ENCODE measurements around the gene MICU1.
"Not testable (repeated sequence)": the region's sequence is repeated elsewhere in the genome, so short reads cannot be mapped to it uniquely, and the experiment has no call there.

MICU1 gene

DNA sequence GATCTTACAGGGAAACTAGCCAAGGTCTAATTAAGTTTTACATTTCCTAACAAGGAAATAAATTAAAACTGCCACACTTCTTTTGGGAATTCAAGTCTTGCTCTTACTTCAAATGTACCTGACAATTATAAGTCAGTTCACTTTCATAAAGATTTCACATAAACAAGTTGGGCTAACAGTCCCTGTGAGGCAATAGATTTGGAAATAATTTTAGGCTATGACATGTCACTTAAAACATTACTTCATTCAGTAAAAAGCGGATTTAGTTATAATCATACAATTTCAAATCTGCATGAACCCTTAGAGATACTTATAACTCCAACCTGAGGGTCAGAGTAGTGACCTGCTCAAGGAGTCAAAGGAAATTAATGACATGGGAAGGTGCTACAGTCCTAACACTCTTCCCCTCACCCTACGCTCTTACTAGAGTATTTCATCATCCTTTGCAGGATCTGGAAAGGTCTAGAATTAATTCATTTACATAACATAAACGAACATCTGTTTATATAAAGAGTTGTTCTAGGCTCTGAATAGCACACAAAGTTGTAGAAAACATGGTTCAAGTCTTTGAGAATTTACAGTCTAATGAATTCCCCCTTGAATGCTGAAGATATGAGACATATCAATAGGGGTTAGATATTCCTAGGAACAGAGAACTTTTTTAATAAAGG is 238.8 kb downstream of the MICU1 start:
- DNase-seq (ENCODE audit: low read depth): no peak

DNA sequence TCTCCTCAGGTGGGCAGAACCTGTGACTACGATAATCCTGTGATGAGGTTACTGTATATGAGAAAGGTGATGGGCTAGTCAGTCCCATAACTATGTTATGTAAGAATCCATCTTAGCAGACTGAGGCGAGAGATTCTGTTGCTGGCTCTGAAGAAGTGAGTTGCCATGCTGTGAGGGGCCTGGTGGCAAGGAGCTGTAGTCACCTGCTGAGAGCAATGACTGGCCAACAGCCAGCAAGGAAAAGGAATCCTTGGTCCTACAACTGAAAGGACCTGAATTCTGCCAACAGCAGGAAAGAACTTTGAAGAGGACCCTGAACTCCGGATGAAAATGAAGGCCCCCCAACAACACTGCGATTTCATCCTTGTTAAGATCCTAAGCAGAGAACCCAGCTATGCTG is 240.2 kb downstream of the MICU1 start:
- no peak for DNase-seq (ENCODE audit: low read depth)

DNA sequence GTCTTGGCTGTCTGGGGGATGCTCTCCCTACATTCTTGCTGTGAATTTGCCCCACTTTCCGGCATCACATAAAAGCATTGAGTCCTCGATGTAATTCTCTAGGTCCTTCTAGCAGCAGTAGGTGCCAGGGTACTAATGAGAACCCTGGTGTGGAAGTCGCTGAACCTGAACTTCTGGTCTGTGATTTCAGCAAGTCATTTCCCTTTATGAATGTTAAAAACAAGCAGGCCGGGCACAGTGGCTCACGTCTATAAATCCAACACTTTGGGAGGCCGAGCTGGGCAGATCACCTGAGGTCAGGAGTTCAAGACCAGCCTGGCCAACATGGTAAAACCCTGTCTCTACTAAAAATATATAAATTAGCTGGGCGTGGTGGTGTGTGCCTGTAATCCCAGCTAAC is 240.9 kb downstream of the MICU1 start:
- DNase-seq (ENCODE audit: low read depth): not testable (repeated sequence)

DNA sequence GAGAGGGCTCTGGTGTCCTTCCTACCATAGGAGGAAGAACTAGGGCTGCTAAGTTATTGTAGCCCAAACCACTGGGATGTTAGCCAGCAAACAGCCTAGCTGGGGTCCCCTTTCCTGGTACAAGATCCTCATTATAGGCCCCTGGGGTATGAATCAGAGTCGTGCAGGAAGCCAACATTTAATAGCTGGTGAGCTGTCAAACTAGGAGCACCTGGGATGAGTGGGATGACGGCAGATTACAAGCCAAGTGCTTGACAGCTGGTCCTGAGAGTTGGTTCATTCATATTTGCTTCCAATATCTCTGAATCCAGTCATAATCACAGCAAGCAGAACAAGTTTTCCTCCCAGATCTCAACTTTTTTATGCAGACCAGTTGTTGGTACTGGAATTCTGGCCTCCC is 246.1 kb downstream of the MICU1 start:
- DNase-seq (ENCODE audit: low read depth): no peak

DNA sequence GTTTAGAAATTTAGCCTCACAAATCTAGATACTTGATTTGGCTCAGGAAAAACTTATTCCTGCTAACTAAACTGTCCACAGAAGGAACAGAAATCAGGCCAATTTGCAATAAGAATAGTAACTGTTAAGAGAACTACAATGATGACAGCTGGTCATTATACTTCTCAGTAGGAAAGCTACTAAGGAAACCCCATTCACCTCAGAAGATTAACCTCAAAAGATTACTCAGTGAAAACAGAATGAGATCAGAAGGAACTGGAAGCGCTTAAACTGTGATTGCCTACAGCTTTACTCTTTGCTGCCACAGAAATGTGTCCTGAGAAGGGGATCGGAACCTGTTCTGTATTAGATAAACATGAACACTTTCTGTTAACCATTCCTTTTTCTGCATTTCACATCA is 246.8 kb downstream of the MICU1 start:
- no peak for DNase-seq (ENCODE audit: low read depth)

DNA sequence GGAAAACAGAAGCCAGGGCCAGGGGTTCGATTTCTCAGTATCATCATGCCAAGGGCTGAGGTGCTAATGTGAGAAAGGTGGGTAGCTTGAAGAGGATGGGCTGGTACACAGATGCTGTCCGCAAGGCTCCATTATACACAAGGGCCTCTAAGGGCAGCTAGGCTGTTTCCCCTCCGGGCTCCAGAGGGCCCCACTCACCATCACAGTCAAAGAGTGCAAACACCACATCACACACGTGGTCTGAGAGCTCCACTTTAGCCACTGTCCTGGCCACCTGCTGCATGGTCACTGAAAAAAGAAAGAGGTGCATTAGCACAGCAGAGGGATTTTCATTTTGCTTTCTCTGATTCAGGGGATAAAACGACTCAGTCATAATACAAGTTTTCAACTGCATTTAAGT is 250.3 kb downstream of the MICU1 start:
- no peak for DNase-seq (ENCODE audit: low read depth)

DNA sequence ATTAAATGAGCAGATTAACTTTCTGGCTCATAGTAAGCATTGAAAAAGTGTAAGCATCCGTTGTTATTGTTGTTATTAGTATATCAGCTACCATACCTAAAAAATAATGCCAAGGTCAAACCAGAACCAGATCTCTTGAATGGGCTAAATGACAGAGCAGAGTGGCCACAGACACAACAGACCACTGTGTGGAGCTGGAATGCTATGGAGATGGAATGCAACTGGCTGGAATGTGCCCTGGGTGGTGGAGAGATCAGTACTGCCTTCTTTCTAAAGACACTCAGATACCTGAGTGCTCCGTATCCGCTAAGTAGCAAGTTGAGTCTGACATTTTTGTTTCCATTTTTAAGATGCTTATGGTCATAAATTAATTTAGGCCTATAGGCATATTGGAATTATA is 250.7 kb downstream of the MICU1 start:
- no peak for DNase-seq (ENCODE audit: low read depth)

DNA sequence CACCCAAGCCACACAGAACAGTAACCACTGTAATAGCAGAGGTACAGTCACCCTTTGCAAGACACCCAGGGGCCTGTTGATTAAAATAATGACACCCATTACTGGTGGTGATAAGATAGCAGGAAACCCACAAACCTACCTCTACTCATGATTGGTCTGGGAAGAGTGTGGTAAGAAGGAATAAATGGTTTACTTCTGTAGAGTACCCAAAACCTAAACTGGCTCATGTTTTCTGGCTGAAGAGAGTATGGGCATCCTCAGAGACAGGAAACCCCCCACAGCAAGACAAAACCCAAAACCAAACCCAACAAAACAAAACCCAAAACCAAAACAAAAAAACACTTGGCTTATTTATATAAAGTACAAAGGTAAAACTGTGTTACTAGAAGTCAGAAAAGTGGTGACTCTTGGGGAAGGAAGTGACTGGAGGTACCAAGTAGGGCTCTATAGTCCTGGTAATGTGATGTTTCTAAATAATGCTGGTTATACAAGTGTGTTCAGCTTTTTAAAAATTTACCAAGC is 255.6 kb downstream of the MICU1 start:
- DNase-seq (ENCODE audit: low read depth): no peak

DNA sequence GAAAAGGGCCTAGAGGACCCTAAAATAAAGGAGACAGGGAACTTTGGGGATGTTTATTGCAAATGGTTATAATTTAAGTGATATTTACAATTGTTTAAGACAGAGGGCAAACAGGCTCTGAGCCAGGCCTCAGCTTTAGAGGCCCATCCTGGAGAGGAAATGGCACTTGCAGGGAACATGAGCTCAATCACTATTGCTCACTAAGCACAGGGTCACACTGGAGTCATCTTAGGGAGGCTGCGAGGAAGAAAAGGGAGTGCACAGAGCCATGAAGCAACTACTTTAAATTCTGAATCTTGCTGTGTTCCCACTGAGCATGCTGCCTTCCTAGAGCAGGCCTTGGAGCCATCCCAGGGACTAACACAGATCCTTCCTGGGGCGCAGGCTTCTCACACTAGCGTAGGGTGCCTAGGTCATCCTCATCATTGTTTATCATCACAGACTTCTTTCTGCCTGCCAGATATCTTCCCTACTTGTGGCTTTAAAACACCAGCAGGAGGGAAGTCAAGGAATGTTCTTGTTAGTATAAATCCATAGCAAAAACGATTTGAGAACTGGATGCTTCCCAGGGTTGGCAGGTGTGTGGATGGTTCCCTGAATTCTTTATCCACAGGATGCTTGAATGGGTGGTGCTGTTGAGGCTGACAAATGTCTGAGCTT is 258.4 kb downstream of the MICU1 start:
- no peak for DNase-seq (ENCODE audit: low read depth)

DNA sequence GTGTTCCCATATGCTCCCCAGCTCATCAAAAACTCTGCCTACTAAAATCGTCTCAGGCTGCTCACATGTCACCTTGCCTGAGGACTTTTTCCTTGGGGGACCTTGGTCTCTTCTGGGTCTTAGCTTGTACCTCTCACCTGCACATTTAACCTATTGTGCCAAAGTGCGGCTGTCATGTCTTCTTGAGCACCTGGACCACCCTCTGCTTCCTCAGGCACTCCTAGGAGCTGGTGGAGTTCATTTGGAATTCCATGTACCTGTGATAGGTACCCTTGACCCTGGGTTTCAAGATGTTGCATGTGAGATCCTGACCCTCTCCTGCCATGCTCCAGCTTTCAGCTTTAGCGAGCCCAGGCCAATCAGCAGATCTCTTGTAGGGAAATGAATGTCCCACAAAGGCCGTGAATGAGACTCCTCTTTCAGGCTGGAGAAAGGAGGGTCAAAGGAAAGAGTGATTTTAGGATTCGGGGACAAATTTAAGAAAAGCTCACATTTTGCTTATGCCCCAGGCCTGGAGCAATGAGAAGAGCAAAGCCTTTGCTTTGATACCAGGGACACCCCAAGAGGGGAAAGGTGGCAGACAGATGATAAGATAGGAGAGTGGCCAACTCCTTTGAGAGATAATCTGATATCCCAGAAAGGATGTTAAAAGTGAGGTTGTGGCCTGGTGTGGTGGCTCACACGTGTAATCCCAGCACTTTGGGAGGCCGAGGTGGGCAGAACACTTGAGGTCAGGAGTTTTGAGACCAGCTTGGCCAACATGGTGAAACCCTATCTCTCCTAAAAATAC is 260.6 kb downstream of the MICU1 start:
- DNase-seq (ENCODE audit: low read depth): no peak

DNA sequence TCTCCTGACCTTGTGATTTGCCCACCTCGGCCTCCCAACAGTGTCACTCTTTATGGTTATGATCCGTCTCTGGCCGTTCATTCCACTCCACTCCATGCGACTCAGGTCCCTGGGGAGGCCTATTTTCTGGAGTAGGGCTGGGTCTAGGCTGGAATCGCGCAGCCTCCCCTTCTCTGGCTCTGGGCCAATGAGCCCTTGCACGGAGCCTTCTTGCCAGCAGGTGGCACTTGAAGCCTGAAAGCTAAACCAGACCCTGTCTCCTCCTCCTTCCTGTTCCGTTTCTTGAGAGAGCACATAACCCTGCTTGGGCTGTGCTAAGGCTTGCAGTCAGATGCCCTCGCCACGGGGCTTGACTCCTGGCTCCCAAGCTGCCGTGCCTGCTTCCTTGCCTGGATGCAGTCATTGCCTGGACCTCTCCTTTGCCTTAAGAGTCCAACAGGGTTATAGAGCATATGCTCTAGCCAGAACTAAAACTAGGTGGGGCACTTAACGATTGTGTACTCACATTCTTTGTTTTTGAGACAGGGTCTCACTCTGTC is 261.6 kb downstream of the MICU1 start:
- peak; percentile 92 for DNase-seq (ENCODE audit: low read depth)

DNA sequence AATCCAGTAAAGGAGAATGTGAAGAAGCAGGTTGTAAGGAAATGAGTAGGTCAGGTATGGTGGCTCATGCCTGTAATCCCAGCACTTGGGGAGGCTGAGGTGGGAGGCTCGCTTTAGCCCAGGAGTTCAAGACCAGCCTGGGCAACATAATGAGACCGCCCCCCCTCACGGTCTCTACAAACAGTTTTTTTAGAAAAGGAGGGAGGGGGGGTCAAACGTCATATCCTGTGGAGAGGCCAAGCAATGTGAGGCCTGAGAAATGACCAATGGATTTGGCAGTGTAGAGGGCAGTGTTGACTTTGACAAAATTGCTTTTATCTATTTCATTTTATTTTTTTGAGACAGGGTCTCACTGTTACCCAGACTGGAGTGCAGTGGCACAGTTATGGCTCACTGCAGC is 268.9 kb downstream of the MICU1 start:
- no peak for DNase-seq (ENCODE audit: low read depth)

DNA sequence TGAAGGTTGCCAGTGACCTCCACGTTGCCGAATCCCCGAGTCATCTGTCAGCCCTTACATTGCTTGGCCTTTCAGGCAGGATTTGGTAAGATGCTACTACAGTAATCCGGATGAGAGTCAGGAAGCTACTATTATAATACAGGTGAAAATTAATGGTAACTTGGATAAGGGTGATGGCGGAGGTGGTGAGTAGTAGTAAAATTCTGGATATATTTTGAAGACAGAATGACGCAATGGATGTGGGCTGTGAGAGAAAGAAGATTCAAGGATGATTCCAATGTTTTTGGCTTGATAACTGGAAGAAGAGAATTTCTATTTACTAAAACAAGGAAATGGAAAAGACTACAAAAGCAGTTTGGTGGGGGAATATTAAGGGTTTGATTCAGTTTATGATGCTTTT is 269.8 kb downstream of the MICU1 start:
- DNase-seq (ENCODE audit: low read depth): no peak

DNA sequence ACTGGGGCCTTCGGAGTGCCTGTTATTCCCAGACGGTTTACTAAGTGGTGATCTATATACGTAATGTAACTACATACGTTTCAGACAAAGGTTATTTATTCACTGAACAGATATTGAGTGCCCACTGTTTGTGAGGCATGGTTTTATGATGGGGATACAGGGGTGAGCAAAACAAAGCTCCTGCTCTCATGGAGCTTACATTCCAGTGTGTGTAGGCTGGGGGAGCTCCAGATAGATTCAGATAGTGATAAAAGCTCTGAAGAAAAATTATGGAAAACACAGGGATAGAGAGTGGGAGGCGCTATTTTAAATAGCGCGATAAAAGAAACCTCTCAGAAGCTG is 270.7 kb downstream of the MICU1 start:
- DNase-seq (ENCODE audit: low read depth): no peak

DNA sequence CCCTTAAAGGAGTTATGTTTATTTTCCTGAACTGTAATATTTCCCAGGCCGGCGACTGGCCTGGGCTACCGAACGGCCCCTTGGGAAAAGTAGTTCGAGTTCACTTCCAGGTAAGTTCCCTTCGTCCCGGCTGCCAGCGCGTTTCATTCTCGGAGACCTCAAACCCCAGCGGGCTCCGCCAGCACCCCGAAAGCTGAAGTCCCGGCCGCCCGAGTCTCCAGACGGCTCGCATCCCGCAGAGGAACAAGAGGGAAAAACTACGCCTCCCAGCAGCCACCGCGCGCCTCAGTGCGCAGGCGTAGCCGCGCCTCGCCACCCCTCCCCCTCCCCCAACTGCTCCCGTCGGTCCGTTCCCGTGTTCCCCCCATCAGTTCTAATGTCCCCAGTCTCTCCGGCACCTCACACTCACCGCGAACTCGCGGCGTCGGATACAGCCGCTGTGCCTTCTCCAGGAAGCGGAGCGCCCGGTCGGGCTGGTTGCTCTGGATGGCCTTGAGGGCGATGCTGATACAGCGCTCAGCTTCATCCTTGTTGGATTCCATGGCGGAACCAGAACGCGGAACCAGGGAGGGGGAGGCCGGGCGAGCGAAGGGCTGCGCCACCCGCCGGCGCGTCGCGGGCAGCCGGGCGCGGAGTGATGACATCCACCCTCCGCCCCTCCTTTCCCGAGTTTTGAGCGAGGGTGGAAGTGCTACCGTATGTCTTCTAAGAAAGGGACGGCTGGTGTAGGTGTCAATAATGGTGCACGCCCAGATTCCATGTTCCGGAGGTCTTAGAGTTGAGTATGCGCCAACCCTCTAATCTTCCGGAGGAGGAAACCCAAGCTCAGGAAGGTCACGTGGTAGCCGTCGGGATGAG is 271.3 kb downstream of the MICU1 start, which contains the start of gene DNAJB12:
Gene DNAJB12, minus strand, starts transcription at position 564 of the 858 bp plus-strand sequence. Its CDS starts 22 bp downstream, at position 542.
- peak; percentile 86 for DNase-seq (ENCODE audit: low read depth)

DNA sequence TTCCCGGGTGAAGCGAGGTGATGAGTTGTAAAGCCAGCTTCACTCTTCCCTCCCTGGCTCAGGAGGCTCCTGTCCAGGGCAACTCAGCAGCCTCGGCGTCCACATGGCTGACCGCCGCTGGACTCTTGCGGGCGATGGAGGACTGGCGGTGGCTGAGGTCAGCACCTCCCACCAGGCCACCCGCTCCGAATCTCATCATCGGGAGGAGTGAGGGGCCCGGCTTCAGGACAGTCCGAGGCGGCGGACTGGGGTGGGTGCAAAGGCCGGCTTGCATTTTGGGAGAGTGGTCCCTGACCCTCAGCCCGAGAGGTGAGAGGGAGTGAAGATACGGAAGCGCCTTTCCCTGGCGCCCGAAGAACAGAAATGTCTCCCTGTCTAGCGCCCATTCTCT is 271.9 kb downstream of the MICU1 start:
- DNase-seq (ENCODE audit: low read depth): no peak

DNA sequence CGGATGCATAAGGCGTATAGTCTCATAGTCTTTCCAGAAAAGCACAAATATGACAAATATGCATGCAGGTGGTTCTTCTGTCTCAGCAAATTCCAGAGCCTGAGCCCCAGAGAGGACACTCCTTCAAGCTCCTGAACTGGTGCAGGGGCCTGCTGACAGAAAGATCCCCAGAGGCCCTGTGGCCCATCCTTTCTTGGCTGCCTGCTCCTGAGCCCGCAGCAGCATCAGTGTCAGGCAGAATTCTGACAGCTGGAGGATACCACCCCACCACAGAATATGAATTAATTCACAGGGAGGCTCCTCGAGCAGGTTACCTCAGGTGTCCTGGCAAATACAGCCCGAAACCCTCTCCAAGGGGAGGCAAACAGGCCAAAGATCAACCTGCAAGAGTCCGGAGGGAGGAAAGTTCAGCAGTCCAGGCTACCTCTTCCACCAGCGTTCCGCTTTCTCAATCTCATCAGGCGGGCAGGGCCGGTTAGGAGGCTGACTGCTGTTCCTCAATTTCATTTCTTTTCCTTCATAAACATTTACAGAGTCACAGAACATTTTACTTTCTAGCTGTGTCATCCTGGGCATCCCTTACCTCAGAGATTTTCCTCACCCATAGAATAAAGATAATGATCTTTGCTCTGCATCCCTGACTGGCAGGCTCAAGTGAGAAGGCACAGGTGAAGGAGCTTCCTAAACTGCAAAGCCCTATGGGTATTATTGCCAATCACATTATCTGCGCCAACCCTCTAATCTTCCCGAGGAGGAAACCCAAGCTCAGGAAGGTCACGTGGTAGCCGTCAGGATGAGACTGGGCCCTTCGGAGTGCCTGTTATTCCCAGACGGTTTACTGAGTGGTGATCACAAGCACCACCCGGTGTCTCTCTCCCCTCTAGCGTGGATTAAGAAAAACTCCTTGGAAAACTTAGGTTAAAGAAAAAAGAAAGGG is 272.6 kb downstream of the MICU1 start:
- no peak for DNase-seq (ENCODE audit: low read depth)

DNA sequence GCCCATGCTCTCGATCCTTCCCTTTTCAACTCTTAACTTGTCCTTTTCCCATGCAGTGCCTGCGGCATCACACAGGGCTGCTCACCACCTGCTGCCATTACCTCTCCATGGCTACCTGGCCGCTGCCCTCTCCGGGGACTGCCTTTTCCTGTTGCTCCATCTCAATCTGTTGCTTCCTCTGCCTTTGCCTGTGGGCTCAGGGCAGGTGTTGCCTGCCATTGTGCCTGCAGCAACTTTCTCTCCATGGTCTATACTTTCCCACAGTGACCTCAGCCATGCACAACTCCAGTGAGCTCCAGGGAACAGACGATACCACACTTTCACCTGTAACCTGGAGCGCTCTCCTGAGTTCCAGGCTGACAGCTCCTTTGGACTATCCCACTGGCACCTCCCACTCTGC is 274.4 kb downstream of the MICU1 start:
- no peak for DNase-seq (ENCODE audit: low read depth)

DNA sequence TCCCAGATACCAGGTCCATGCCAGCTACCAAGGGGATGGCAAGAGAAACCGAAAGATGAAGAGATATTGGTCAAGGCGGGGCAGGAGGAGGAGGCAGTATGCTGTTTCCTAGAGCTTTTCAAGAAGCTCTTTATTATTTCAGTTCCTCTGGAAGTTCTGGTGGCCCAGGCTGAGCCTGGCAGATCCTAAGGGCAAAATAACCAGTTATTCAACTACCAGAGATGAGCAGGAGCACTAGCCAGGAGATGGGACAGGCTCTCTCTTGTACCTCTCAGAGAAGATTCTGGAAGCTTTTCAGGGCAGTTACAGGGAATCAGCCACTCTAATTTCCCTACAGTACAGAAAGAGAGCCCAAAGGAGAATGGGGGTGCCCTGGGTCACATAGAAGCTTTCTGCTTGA is 276.4 kb downstream of the MICU1 start:
- no peak for DNase-seq (ENCODE audit: low read depth)

DNA sequence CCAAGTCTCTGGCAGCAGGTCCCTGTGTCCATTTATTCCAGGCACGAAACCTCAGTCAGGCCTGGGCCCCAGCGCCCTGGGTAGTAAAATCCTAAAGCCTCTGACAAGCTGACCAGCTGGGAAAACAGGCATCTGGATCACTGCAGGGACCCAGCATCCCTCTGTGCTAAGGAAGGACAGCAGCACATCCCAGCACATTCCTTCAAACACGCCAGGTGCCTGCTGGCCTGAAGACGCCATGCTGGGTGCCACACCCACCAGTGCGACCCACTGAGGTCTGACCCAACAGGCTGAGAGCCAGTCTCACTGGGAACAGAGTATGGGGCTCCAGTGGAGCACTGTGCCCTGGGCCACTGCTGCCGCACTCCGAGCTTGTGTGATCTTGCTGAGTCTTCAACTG is 277.6 kb downstream of the MICU1 start:
- DNase-seq (ENCODE audit: low read depth): no peak

DNA sequence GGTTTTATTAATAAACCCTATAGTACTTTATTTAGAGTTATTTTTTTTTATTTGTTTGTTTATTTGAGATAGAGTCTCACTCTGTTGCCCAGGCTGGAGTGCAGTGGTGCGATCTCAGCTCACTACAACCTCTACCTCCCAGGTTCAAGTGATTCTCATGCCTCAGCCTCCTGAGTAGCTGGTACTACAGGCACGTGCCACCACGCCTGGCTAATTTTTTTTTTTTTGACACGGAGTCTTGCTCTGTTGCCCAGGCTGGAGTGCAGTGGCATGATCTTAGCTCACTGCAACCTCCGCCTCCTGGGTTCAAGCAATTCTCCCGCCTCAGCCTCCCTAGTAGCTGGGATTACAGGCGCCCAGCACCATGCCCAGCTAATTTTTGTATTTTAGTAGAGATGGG is 279.8 kb downstream of the MICU1 start:
- not testable (repeated sequence) for DNase-seq (ENCODE audit: low read depth)

Data from stromal cell of bone marrow (primary cell).